Transverse colon (tissue), 4 donors: ENCODE results near the gene OR1I1. TPM values are rescaled to one million over a fixed set of nuclear protein-coding genes. Genes with fewer than 3 reads are reported as not detected.

Experiments used
- DNase-seq: peaks from one replicate; pipeline ENCODE4 v3.0.0-alpha.2; 2019
- H3K27ac ChIP-seq, 4 donors: fragments of 200-600 bp; sonication (generic); 2 replicates each; pipeline ENCODE4 v1.5.1; 2016 to 2018; ENCODE audit warnings: inconsistent platforms in 4 of 4
- H3K27me3 ChIP-seq: fragments of 200-600 bp; sonication (generic); 2 replicates; pipeline ENCODE4 v1.5.1; 2017; ENCODE audit warnings: inconsistent platforms
- H3K36me3 ChIP-seq, 4 donors: fragments of 200-600 bp; sonication (generic); 2 replicates each; pipeline ENCODE4 v1.5.1; 2017 to 2019; ENCODE audit warnings: inconsistent platforms in 4 of 4
- H3K4me1 ChIP-seq, 4 donors: fragments of 200-600 bp; sonication (generic); 2 replicates each; pipeline ENCODE4 v1.5.1; 2017 to 2020; ENCODE audit warnings: inconsistent platforms in 4 of 4
- H3K4me3 ChIP-seq, 4 donors: fragments of 200-600 bp; sonication (generic); 1 replicate in 1 of 4; 2 replicates in 3 of 4; pipeline versions ENCODE4 v1.5.1 to v1.6.1; 2017 to 2019; ENCODE audit warnings: inconsistent platforms in 4 of 4
- H3K9me3 ChIP-seq, 2 donors: fragments of 200-600 bp; sonication (generic); 2 replicates each; pipeline ENCODE4 v1.5.1; 2017 to 2019; ENCODE audit warnings: inconsistent platforms in 2 of 2
- EP300 ChIP-seq: sonication (generic); formaldehyde crosslinking; IDR thresholded peaks from one replicate; pipeline ENCODE4 v1.6.1; 2017; ENCODE audit warnings: antibody characterized with exemption, low read depth
- POLR2A ChIP-seq: fragments of 450-650 bp; IDR thresholded peaks from one replicate; pipeline ENCODE4 v1.6.1; 2016; ENCODE audit warnings: antibody characterized with exemption, mild to moderate bottlenecking, moderate library complexity
- POLR2AphosphoS5 ChIP-seq, 3 donors: sonication (generic); formaldehyde crosslinking; IDR thresholded peaks; one replicate each; pipeline ENCODE4 v1.6.1; 2016; ENCODE audit warnings: antibody characterized with exemption in 3 of 3
- WGBS, 2 donors: methylation state at CpG; one replicate each; pipeline ENCODE4 v1.1.5; 2018; ENCODE audit warnings: low coverage in 1 of 2; 5-methylcytosine and 5-hydroxymethylcytosine counted together
- in situ Hi-C, 4 donors: fragments of 200-750 bp; cut with MboI; loops; one replicate each; pipeline versions ENCODE4 v1.15.0 to v1.15.1; 2017; ENCODE audit warnings: low sequenced_read_pairs in 3 of 4, low pct_ligation_motif_present in 1 of 4, low pct_unique_long_range_greater_than_20kb in 1 of 4
- intact Hi-C: fragments of 100-400 bp; cut with DNase I; formaldehyde crosslinking; loops from one replicate; pipeline ENCODE4 v1.15.1; 2023; ENCODE audit warnings: low total_unique reads
- total RNA-seq, 4 donors: library from RNA; depleted of rRNA; stranded (reverse); fragments of >200 nt; gene quantifications; one replicate each; pipeline ENCODE4 v1.1.0, GENCODE V29; 2016
- TF ChIP-seq, protein P1 (sequence below), 5 experiments: fragments of 200-600 bp in 3 of 5; fragments of 450-650 bp in 2 of 5; sonication (generic) in 3 of 5; IDR thresholded peaks; 1 replicate in 2 of 5; 2 replicates in 3 of 5; pipeline ENCODE4 v1.5.1; 2016 to 2017; ENCODE audit warnings: antibody characterized with exemption in 5 of 5, inconsistent platforms in 3 of 5, mild to moderate bottlenecking in 2 of 5, moderate library complexity in 1 of 5

Gene OR1I1
- total RNA-seq, 4 donors from 2014 or later = not detected

DNA sequence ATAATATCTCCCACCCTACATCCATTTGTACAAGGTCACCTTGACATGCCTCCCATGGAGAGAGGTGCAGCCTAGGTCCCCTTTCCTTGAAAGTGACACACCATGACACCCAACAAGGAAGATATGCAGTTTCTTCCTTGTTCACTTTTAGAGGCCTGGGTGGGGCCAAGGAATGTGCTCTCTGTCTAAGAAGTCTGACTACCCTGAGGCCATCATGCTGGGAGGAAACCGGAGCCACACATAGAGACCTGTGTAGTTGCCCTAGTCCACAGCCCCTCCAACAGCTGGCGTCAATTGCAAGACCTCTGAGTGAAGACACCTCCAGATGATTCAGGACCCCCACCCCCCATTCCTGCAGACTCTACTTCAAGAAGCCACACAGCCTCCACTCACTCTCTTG, 36.2 kb downstream of the OR1I1 start:
- H3K27ac ChIP-seq = no peak overlapping the region
- no peaks in the 10 kb centered on the region for H3K9me3 ChIP-seq
- H3K36me3 ChIP-seq = peaks cover 0 to 58% (median 26%) of the 10 kb centered on the region in 4 donors
- in situ Hi-C loops (no loop called here), intact Hi-C loops (no loop called here)
- H3K27me3 ChIP-seq = no peaks in the 10 kb centered on the region
- peaks cover 0 to 6% (median under 1%) of the 10 kb centered on the region in 4 donors for H3K4me1 ChIP-seq
- DNase-seq = no peak
- H3K4me3 ChIP-seq = no peak overlapping the region
- TF ChIP-seq, protein P1, sequence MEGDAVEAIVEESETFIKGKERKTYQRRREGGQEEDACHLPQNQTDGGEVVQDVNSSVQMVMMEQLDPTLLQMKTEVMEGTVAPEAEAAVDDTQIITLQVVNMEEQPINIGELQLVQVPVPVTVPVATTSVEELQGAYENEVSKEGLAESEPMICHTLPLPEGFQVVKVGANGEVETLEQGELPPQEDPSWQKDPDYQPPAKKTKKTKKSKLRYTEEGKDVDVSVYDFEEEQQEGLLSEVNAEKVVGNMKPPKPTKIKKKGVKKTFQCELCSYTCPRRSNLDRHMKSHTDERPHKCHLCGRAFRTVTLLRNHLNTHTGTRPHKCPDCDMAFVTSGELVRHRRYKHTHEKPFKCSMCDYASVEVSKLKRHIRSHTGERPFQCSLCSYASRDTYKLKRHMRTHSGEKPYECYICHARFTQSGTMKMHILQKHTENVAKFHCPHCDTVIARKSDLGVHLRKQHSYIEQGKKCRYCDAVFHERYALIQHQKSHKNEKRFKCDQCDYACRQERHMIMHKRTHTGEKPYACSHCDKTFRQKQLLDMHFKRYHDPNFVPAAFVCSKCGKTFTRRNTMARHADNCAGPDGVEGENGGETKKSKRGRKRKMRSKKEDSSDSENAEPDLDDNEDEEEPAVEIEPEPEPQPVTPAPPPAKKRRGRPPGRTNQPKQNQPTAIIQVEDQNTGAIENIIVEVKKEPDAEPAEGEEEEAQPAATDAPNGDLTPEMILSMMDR (IDR thresholded peaks at IDR 0.05) = no peak
- TF ChIP-seq POLR2A (no peak), EP300 (no peak), POLR2AphosphoS5 (IDR thresholded peaks at IDR 0.05) (no peak)
- 95% methylated on average over 2 of the region's 2 CpGs; no CpG with 5 or more reads in 1 of the 2 donors for WGBS, 2 donors

DNA sequence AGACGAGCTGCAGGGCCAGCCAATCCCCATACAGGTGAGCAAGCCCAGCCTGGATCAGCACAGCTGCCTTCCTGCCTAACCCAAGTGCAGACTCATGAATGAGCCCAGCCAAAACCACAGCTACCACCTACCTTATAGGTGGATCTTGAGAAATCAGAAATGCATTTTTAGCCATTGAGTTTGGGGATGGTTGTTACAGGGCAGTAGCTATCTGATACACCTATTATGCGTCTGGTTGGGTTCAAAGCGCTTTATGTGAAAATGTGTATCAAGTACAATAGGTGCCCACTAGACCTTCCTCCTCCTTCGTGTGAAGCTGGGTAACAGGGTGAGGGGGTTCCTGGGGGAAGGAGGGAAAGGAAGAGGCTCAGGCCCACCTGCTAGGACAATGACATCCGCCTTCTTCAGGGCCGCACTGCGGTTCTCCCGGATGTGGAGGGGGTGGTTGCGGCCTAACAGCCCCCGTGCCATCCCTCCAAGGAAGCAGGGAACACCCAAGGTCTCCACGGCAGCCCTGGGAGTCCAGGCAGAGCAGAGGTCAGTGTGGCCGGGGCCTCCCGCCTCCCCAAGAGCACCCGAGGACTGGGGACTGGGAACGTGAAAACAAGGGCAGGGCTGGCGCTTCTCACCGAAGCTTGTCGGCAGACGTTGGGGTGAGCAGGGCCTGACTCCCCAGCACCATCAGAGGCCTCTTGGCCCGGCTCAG, 36.9 kb downstream of the OR1I1 start:
- intact Hi-C loops = no loop called here
- H3K4me3 ChIP-seq = no peak overlapping the region
- no peaks in the 10 kb centered on the region for H3K27me3 ChIP-seq
- WGBS, 2 donors = 94% methylated on average over 20 of the region's 20 CpGs; no CpG with 5 or more reads in 1 of the 2 donors
- H3K36me3 ChIP-seq = peaks cover 0 to 58% (median 26%) of the 10 kb centered on the region in 4 donors
- TF ChIP-seq EP300 = no peak
- TF ChIP-seq POLR2A = no peak
- TF ChIP-seq, protein P1 (IDR thresholded peaks at IDR 0.05) = no peak
- no peak for TF ChIP-seq POLR2AphosphoS5 (IDR thresholded peaks at IDR 0.05)
- no peak for DNase-seq
- in situ Hi-C loops = no loop called here
- H3K27ac ChIP-seq = no peak overlapping the region
- H3K9me3 ChIP-seq = no peaks in the 10 kb centered on the region
- H3K4me1 ChIP-seq = peaks cover 2 to 13% (median 5%) of the 10 kb centered on the region in 4 donors

DNA sequence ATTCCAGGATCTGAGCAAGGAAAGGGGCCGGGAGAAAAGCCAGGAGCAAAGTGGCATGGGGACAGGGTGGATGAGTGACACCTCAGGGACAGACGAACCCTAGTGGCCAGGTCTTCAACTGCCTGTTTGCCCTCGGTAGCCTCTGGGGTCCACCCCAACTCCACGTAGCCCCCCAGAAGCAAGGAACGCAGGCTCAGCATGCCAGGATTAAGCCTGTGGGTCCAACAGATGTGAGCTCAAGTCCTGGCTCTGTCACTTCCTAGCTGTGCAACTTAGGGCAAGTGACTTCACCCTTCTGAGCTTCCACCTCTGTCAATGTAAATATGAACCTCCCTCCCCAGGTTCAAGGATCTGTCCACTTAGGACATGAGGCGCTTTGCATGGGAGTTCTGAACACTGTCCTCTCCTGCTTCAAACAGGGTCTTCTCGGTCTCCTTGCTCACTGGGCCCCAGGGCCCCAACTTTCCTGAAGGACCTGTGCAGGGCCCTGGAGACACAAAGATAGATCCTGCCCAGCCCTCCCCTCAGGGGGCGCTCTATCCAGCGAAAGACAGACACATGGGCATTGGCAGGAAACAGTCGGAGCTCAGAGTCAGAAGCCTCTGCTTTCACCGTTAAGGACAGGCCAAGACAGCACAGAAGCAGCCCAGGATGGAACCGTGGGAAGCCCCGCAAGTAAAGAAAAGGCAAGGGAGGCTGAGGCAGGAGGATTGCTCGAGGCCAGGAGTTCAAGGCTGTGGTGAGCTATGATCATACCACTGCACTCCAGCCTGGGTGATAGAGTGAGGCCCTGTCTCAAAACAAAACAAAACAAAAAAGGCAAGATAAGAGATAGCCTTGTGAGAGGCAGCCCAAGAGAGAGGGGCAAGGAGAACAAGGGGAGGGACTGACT, 38.4 kb downstream of the OR1I1 start:
- Histone ChIP-seq H3K27ac (no peak overlapping the region), H3K4me1 (peaks cover 8 to 20% (median 12%) of the 10 kb centered on the region in 4 donors), H3K4me3 (no peak overlapping the region), H3K9me3 (no peaks in the 10 kb centered on the region), H3K36me3 (peaks cover 0 to 58% (median 26%) of the 10 kb centered on the region in 4 donors), H3K27me3 (no peaks in the 10 kb centered on the region)
- in situ Hi-C loops = no loop called here
- TF ChIP-seq POLR2AphosphoS5 (IDR thresholded peaks at IDR 0.05) = no peak
- TF ChIP-seq, protein P1 (IDR thresholded peaks at IDR 0.05) = no peak
- TF ChIP-seq EP300 = no peak
- TF ChIP-seq POLR2A = no peak
- 95% methylated on average over 3 to 14 of the region's 14 CpGs for WGBS, 2 donors
- intact Hi-C loops = no loop called here
- no peak for DNase-seq
